H1 (cell line): ENCODE measurements around the gene LRP1. TPM values are rescaled to one million over a fixed set of nuclear protein-coding genes. Genes with fewer than 3 reads are reported as not detected.

Source experiments
- ASH2L ChIP-seq: fragments of 200-600, 300-600 bp; sonication (generic); IDR thresholded peaks from one replicate; pipeline ENCODE4 v1.7.1; 2017; ENCODE audit warnings: low read length
- ATF3 ChIP-seq: IDR thresholded peaks from 2 replicates; pipeline ENCODE4 v1.6.1; 2011; ENCODE audit warnings: low read depth, mild to moderate bottlenecking, low read length; ENCODE audit not compliant: insufficient read depth
- CEBPB ChIP-seq: IDR thresholded peaks from 2 replicates; pipeline ENCODE4 v1.6.1; 2012; ENCODE audit warnings: low read depth, low read length
- CREB1 ChIP-seq: IDR thresholded peaks from 2 replicates; pipeline ENCODE4 v1.6.1; 2012; ENCODE audit warnings: inconsistent platforms
- GTF2F1 ChIP-seq: IDR thresholded peaks from 2 replicates; pipeline ENCODE4 v1.6.1; 2012; ENCODE audit warnings: low read depth, low read length, improper control_type of control experiment, borderline replicate concordance
- JUN ChIP-seq: IDR thresholded peaks from 2 replicates; pipeline ENCODE4 v1.6.1; 2011; ENCODE audit warnings: low read depth, mild to moderate bottlenecking, improper control_type of control experiment, low read length
- KDM4A ChIP-seq: IDR thresholded peaks from one replicate; pipeline ENCODE4 v1.7.1; 2012; ENCODE audit warnings: low read depth, mild to moderate bottlenecking, moderate library complexity, low read length, inconsistent platforms; ENCODE audit not compliant: severe bottlenecking
- KDM5A ChIP-seq: fragments of 200-600 bp; IDR thresholded peaks from 2 replicates; pipeline ENCODE4 v1.7.1; 2012; ENCODE audit warnings: mild to moderate bottlenecking, low read length, inconsistent platforms, mixed read lengths
- PHF8 ChIP-seq: fragments of 200-600 bp; sonication (generic); conservative IDR thresholded peaks from 2 replicates; pipeline ENCODE4 v1.7.1; 2012; ENCODE audit warnings: low read depth, mild to moderate bottlenecking, inconsistent platforms, low read length, moderate library complexity
- POLR2A ChIP-seq, 2 experiments: IDR thresholded peaks; 1 replicate in 1 of 2; 2 replicates in 1 of 2; pipeline ENCODE4 v1.6.1; 2011; ENCODE audit warnings: low read depth in 2 of 2, low read length in 2 of 2, mild to moderate bottlenecking in 2 of 2; ENCODE audit errors: control extremely low read depth in 1 of 2
- POLR2AphosphoS5 ChIP-seq: IDR thresholded peaks from 2 replicates; pipeline ENCODE4 v1.6.1; 2011; ENCODE audit warnings: low read depth, low read length
- RXRA ChIP-seq: IDR thresholded peaks from 2 replicates; pipeline ENCODE4 v1.6.1; 2011; ENCODE audit warnings: low read depth, mild to moderate bottlenecking, low read length, moderate library complexity; ENCODE audit not compliant: insufficient read depth
- SAP30 ChIP-seq: fragments of 300-600 bp; sonication (generic); IDR thresholded peaks from 2 replicates; pipeline ENCODE4 v1.7.1; 2012; ENCODE audit warnings: low read length, moderate library complexity, mild to moderate bottlenecking, inconsistent platforms; ENCODE audit not compliant: insufficient read depth, insufficient replicate concordance
- SIRT6 ChIP-seq: IDR thresholded peaks from one replicate; pipeline ENCODE4 v1.7.1; 2012; ENCODE audit warnings: low read length, inconsistent platforms
- SP4 ChIP-seq: IDR thresholded peaks from 2 replicates; pipeline ENCODE4 v1.6.1; 2012; ENCODE audit warnings: low read length, inconsistent platforms
- SUZ12 ChIP-seq: fragments of 200-600 bp; sonication (generic); IDR thresholded peaks from 2 replicates; pipeline ENCODE4 v1.6.1; 2012; ENCODE audit warnings: mild to moderate bottlenecking, inconsistent platforms, low read length, moderate library complexity, mixed read lengths
- TBP ChIP-seq: IDR thresholded peaks from 2 replicates; pipeline ENCODE4 v1.6.1; 2011; ENCODE audit warnings: low read depth, low read length, improper control_type of control experiment
- polyA plus RNA-seq, 7 experiments: library from polyadenylated mRNA; depleted of rRNA in 3 of 7; stranded (reverse) in 5 of 7; unstranded in 2 of 7; fragments of >200 nt in 5 of 7; fragments of 200-250 nt in 2 of 7; gene quantifications; 1 replicate in 5 of 7; 2 replicates in 1 of 7; 4 replicates in 1 of 7; pipeline versions ENCODE4 v1.2.1 to v1.2.3, GENCODE V29; 2011 to 2013; ENCODE audit warnings: missing spikeins in 2 of 7, mixed read lengths in 2 of 7
- total RNA-seq: library from RNA; stranded (reverse); fragmentation: NEBNext Ultra II Directional; extraction: Animal tissue kit (Norgen Biotek cat#: 25700); gene quantifications from 2 replicates; pipeline ENCODE4 v1.2.1, GENCODE V29; 2021

Gene LRP1
- total and polyA plus RNA-seq, 2 of the 8 experiments (the other 6 are each of a cell fraction or from before 2014, with no cell fraction given) = 35.3 to 92.5 TPM

GRCh38 chr12:57127726-57128518, at the start of gene LRP1 (continued):
- TF ChIP-seq ATF3 (0 out of 2 replicates have a peak, but pooled peaks have one; percentile 4), SIRT6 (no peak), POLR2A (IDR thresholded peaks at IDR 0.05; ENCODE audit: control extremely low read depth in 1 of 2, low read depth in 2 of 2, low read length in 2 of 2) (peak in 1 of 2 experiments; percentile 37; a peak in 1 of 3 replicates), SAP30 (peak; percentile 47), GTF2F1 (no peak), SP4 (no peak), KDM4A (peak; percentile 37), CEBPB (no peak), KDM5A (no peak), SUZ12 (no peak), CREB1 (peak; percentile 27; the same call in 1 of the 2 replicates), PHF8 (peak; percentile 33; the same call in 1 of the 2 replicates), ASH2L (peak; percentile 17), RXRA (no peak), POLR2AphosphoS5 (no peak), TBP (no peak), JUN (no peak)
